ENCODE results near the gene FADS2.

GRCh38 chr11:61861634-61862033, 33.5 kb downstream of the FADS2 start:
- no peak for TF ChIP-seq CTCF (IDR thresholded peaks at IDR 0.05 in 2 of 3, conservative IDR thresholded peaks at IDR 0.05 in 1 of 3; ENCODE audit: borderline replicate concordance in 1 of 3, insufficient read depth in 1 of 3, low read depth in 2 of 3, low read length in 2 of 3)
- TF ChIP-seq JUND (IDR thresholded peaks at IDR 0.05) = no peak
- TF ChIP-seq EZH2 (IDR thresholded peaks at IDR 0.05) = no peak
- TF ChIP-seq YY1 (IDR thresholded peaks at IDR 0.05; ENCODE audit: extremely low read depth, insufficient replicate concordance, low read depth, low read length) = no peak
- TF ChIP-seq POLR2A (IDR thresholded peaks at IDR 0.05; ENCODE audit: borderline replicate concordance, extremely low read depth, insufficient read depth, insufficient read length) = no peak
- TF ChIP-seq MAX (IDR thresholded peaks at IDR 0.05) = no peak

Measured in HCT116 (cell line).